Adipose tissue (tissue), 3 donors: ENCODE data around the gene SUB1. TPM values are rescaled to one million over a fixed set of nuclear protein-coding genes. Genes with fewer than 3 reads are reported as not detected.

Experiments used
- H3K27ac ChIP-seq: one replicate; pipeline ENCODE4 v1.5.1; 2013; ENCODE audit warnings: low read depth, low read length
- WGBS, 3 donors: extraction: QIAGEN DNeasy Blood & Tissue Kit; methylation state at CpG; one replicate each; pipeline ENCODE4 v1.1.7; 2013; 5-methylcytosine and 5-hydroxymethylcytosine counted together
- polyA plus RNA-seq, 3 donors: library from polyadenylated mRNA; stranded (reverse); fragments of 200-250 nt; gene quantifications; one replicate each; pipeline ENCODE4 v1.2.3, GENCODE V29; 2013
- donor health status: healthy with polysubstance abuse.
- donor health status: Bipolar disorder and iron deficiency.
- donor health status: healthy.

SUB1 gene
- polyA plus RNA-seq, 3 donors: 68.6 to 237 (median 225) TPM

DNA sequence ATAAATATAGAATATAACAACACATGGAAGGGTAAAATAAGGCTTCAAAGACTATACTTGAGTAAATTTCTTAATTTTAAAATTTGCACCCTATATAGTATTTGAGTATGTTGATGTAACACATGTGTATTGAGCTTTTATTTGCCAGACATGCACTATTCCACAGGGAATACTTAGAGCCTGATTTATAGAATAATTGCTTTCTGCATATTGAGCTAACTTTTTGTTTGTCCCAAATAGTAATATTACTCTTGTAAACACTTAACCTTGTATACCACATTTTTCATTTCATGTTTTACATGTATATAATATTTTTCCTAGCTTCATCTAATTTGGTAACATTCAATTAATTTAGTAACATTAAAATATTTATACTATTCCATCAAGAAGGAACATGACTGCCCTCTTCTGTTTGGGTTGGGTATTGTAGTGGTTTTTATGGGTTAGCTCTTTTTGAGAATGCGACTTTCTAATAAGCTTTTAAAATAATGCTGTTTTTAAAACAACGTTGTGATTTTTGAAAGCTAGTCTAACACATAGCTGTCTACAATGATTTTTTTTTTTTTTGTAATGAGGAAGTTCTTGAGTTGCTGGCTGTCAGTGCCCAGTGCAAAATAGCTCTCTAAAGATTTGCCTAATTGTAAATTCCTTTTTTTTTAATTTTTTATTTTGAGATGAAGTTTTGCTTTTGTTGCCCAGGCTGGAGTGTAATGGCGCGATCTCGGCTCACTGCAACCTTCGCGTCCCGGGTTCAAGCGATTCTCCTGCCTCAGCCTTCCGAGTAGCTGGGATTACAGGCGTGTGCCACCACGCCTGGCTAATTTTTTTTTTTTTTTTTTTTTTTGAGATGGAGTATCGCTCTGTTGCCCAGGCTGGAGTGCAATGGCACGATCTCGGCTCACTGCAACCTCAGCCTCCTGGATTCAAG is 4.8 kb downstream of the SUB1 start:
- 81 to 85% (median 81%) methylated on average over 13 to 15 of the region's 15 CpGs for WGBS, 3 donors
- H3K27ac ChIP-seq: no peak overlapping the region

DNA sequence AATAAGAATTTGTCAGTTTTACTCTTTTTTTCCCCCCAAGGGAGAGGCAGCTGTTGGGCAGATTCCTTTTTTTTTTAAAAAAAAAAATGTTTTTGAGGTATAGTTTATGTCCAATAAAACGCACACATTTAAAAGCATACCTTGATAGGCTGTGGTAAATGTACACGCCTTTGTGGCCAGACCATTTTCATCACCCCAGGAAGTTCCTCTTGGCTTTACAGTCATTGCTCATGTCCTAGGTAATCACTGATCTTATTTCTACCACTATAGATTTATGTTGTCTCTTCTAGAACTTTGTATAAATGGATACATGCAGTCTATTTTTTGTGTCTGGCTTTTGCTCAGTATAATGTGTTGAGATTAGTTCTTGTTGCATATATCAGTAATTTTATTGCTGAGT is 9.8 kb downstream of the SUB1 start:
- WGBS, 3 donors: 58 to 92% (median 59%) methylated on average over 2 of the region's 2 CpGs
- no peak overlapping the region for H3K27ac ChIP-seq

DNA sequence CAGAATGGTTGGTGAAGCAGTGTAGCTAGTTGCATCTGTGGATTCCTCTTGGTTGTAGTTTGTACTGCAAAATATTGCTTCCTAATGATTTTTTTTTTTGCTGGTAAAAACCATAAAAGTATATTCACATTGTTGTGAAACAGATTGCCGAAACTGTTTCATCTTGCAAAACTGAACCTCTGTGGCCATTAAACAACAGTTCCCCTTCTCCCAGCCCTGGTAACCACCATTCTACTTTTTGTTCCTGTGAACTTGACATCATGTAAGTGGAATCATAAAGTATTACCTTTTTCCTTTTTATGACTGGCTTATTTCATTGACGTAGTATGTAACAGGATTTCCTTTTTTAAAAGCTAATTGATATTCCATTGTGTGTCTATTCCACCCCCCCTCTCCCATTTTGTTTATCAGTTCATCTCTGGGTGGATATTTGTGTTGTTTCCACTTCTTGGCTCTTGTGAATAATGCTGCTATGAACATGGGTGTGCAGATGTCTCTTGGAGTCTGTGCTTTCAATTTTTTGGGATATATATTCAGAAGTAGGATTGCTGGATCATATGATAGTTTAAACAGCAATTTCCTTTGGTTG is 11.8 kb downstream of the SUB1 start:
- 17 to 42% (median 26%) methylated on average over 2 of the region's 2 CpGs for WGBS, 3 donors
- H3K27ac ChIP-seq: no peak overlapping the region

DNA sequence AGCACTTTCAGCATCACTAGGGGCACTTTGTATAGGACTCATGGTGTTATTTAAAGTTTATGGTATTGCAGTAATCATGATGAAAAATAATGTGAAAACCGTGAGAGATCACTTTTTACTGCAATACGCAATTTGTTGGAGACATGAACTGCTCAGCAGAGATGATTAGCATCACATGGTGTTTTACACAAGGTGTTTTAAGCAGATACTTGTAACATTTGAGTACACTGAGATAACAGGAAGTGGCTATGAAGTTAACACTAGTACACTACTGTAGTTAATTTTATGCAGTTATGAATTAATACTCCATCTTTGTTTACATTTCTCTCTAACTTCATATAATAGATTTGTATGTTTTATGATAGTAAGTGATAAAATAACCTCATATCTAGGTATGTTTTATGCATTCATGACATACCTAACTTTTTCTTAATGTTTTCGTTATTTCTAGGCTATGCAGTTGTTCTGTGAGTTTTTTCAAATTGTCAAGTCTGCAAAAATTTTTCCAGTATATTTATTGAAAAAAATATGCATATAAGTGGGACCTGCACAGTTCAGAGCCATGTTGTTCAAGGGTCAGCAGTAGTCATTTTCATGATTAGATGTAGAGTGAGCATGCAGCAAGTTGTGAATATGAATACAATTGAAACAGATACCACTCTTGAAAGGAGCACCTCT is 13.0 kb downstream of the SUB1 start:
- 66 to 85% (median 83%) methylated on average over 3 of the region's 3 CpGs for WGBS, 3 donors
- no peak overlapping the region for H3K27ac ChIP-seq

DNA sequence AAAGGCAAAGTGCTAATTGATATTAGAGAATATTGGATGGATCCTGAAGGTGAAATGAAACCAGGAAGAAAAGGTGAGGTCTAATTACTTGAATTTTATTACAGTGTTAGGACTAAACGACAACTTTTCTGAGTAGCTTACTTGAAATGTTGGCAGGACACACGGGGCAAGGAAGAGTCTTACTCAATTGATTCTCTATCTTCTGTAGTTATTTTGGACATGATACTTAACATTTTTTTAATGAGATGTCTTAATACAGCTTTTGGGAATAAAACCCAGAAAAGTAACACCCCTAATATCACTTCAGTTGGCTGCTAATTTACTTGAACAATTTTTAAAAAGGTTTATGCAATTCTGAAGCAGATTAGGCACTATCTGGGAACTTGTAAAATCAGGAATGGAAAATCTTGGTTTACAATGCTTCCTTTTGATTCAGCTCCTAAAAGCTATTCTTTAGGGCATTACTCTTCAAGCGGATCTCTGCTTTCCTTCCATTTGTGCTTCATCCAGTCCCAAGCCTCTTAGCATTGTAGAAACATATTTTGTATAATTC is 13.7 kb downstream of the SUB1 start:
- H3K27ac ChIP-seq: no peak overlapping the region
- WGBS, 3 donors: 61 to 80% (median 69%) methylated on average over 3 of the region's 3 CpGs

DNA sequence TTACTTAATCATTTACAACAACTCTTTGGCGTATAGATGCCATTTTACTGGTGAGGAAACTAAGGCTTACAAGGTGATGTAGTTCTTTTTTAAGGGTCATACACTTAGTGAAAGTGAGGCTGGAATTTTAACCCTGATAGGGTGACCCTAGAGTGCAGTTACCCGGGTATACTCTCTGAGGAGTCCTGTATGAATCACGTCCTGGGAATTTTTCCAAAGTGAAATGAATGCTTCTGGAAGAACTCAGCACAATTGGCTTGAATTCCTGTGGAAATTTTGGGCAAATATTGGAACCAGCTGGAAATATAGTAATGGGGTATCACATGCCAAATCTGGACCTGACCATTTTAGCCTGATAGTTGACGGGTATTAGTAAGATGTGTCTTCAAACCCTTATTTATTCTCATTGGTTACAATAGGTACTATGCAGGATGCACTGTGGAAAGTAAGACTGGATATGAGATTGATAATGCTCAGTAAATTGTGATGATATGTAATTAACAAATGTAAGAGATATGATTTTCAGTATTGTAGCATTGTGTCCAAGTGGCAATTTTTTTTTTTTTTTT is 14.8 kb downstream of the SUB1 start:
- WGBS, 3 donors: 43 to 77% (median 51%) methylated on average over 4 of the region's 4 CpGs
- H3K27ac ChIP-seq: no peak overlapping the region

DNA sequence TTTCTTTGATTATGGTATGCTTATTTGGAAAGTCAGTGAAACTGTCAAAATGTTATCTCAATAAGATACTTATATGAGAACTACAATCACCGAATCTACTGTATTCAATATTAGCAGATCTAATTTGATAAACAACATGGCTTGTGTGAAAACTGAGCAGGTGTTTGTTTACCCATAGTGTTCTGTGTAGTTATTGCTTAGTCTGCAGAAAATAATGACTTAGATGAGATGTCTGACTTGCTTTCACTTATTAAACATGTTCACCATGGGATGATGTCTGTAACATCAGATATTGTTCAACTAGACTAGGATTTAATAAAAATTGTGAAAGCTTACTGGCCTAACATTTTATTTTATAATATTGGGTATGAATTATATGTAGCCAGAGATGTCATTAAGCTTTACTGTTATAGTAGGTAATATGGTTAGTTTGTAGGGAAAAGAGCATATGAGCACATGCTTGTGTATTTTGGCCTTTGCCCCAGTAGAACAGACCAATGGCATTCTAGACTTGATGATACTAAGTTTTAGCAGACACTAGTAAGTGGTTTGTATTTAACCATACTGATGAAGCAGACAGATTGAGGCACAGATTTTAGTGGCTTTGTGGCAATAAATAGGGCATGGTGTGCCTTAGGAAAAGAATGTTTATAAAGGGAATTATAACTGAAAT is 16.4 kb downstream of the SUB1 start:
- WGBS, 3 donors: 64 to 96% (median 94%) methylated on average over 1 of the region's 1 CpG
- no peak overlapping the region for H3K27ac ChIP-seq

DNA sequence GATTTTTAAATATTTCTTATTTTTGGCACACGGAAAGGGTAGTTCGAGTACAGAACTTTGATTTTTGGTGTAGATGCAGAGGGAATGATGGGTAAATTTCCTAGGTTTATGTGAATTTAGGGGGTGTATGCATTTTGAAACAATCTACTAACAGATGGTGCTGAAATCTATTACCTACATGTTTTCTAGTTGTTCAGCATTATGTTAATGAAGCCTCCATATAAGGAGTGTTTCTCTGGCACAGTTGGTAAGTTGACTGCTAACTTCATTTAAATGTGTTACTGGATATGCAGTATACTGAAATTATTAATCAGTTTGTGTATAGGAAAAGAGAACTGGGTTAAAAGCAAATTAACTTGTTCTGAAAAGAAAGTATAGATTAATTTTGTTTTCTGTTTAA is 17.5 kb downstream of the SUB1 start:
- 92 to 98% (median 97%) methylated on average over 2 of the region's 2 CpGs for WGBS, 3 donors
- H3K27ac ChIP-seq: no peak overlapping the region

DNA sequence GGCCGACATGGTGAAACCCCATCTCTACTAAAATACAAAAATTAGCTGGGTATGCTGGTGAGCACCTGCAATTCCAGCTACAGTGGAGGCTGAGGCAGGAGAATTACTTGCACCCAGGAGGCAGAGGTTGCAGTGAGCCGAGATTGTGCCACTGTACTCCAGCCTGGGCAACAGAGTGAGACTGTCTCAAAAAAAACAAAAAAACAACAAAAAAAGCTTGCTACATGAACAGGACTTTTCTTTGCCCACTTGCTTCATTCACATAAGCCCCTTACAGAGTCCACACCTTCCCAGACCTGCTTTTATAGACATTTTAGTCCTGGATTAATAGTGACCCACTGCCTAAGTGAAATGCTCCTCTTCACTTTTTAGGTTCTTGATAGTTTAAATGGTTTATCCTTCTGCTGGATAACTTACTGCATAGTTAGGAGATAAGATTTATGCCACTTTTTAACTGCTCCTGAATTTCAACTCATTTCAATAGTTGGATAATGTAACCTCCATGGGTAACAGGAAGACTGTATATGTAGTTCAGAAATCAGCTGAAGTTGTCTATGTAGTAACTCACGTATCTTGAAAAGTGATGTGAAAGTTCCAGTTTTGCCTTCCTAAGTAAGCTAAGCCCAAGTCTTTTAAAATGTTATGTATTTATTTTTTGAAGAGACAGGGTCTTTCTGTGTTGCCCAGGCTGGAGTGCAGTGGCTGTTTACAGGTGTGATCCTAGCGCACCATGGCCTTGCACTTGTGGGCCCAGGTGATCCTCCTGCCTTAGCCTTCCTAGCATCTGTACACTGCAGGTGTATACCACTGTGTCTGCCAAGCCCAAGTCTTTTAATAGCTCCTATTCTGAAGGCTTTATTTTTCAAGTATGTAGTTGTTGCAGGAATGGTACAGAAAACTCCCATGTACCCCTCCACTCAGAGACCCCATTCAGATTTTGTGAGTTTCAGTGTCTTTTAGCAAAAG is 19.7 kb downstream of the SUB1 start:
- WGBS, 3 donors: 85 to 97% (median 93%) methylated on average over 4 of the region's 4 CpGs
- no peak overlapping the region for H3K27ac ChIP-seq

DNA sequence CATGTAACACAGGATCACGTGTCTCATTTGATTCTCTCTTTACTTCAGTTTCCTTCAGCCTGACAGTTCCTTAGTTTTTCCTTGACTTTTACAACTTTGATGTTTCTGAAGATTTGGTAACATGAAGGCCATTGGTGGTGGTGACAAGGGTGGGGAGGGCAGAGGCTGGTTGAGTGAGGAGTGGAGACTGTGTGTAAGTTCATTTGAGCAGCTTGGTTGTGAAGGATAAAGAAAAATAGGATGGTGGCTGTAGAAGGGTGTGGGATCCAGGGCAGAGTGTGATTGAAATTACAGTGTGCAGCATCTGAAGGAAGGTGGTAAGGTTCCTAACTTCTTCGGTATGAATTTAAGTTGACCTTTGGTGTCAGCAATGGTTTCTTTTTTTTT is 20.4 kb downstream of the SUB1 start:
- no peak overlapping the region for H3K27ac ChIP-seq
- WGBS, 3 donors: 83 to 97% (median 92%) methylated on average over 2 of the region's 2 CpGs

DNA sequence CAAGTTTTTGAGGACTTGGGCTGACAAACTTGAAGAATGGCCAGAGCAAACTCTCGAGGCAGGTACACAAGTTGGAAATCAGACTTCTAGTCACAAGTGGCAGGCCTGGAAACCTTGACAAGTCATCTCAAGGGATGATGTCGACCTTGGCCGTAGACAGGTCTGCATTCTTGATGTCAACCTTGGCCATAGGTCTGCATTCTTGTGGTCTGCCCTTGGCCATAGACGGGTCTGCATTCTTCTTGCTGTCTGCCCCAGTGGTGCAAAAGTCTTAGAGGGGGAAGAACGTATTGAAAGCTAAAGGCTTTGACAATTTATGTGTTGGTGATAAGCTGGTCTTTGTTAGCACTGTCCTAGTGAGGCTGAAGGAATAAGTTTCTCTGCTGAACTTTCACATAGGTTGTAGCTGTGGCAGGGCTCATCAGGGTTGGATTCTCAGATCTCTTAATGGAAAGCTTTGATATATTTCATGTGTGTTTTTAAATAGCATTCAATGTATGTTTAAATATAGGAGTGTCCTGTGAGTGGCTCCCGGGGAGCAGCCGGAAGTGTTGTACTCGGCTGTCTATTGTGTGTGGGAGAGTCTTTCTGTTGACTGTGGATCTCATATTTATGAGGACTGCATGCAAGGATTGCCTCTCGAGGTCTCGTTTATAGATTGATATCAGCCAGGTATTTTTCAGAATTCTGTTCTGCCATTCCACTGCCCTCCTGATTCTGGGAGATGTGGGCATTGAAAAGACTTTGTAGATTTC is 27.0 kb downstream of the SUB1 start:
- no peak overlapping the region for H3K27ac ChIP-seq

DNA sequence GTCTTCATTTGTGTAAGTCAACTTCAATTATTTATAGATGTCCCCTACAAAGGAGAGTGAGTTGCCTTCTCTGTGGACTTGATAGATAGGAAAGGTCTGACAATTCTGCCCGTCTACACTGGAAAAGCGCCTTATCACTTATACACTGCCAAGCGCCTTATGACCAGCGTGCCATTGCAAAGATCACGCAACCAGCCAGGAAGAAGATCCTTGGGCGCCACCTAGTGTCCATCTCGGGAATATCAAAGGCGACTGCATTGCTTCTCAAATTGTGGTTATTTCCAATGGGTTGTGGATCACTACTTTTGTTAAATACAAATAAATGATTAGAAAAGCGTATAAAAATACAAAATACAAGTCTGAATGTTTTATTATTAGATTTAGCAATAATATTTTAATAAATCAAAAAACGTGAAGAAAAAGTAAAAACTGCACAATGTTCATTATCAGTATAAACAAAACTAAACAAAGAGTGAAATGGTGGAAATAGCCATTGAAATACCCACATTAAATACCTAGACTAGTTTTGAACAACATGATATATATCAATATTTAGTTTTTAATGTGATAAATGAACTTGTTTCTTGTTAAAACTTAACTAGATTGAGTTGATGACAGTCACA is 27.8 kb downstream of the SUB1 start:
- no peak overlapping the region for H3K27ac ChIP-seq
- WGBS, 3 donors: 5 to 7% (median 6%) methylated on average over 10 of the region's 10 CpGs

More for the DNA sequence above, 27.0 kb downstream of the SUB1 start:
- 50 to 73% (median 67%) methylated on average over 10 of the region's 10 CpGs for whole genome bisulfite sequencing, 3 donors

DNA sequence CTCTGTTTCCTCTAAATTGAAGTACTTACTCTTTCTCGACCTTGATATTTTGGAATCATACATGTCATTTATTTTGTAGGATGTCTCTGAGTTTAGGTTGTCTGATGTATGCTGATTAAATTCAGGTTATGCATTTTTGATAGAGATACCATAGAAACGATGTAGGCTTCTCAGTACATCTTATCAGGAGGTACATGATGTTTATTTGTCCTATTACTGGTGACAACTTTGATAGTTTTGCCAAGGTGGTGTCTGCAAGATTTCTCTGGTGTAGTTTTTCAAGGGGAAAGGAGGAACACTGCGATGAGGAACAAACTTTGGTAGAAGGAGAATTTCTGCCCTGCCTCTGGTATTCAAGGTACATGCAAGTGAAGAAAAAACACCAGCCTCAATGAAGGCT is 29.9 kb downstream of the SUB1 start:
- no peak overlapping the region for H3K27ac ChIP-seq
- WGBS, 3 donors: 59 to 71% (median 62%) methylated on average over 3 of the region's 3 CpGs

DNA sequence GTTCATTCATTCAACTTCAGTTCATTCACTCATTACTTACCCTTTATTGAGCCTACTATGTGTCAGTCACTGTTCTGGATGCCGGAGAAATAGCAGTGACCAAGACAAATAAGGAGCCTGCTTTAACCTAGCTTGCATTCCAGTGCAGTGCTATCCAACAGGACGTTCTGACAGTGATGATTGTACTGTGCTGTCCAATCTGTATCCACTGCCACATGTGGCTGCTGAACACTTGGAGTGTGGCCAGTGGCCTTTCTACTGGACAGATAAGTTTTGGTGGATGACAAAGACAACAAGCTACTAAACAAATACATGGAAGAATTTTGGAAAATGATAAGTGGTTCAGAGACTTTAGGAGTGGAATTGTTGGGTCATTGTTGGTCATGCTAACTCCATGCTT is 33.6 kb downstream of the SUB1 start:
- H3K27ac ChIP-seq: no peak overlapping the region
- WGBS, 3 donors: 51 to 77% (median 70%) methylated on average over 2 of the region's 2 CpGs

DNA sequence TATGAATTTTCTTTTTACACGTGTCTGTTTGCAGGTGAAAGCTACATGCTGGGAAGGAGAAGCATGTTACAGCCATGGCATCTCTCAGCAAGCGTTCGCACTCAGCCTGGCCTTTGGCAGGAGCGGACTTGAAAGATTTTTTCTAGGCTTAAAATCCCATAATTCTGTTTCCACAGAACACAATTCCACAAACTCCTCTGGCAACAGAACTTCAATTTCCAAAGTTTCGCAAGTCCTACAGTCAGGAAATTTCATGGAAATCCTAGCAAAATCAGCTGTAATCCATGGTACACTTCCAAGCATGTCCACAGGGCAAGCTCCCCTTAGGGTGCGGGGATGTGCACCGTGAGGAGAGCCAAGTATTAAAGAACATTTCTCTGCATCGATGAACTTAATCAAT is 35.9 kb downstream of the SUB1 start:
- H3K27ac ChIP-seq: no peak overlapping the region
- WGBS, 3 donors: 52 to 70% (median 70%) methylated on average over 8 of the region's 8 CpGs

DNA sequence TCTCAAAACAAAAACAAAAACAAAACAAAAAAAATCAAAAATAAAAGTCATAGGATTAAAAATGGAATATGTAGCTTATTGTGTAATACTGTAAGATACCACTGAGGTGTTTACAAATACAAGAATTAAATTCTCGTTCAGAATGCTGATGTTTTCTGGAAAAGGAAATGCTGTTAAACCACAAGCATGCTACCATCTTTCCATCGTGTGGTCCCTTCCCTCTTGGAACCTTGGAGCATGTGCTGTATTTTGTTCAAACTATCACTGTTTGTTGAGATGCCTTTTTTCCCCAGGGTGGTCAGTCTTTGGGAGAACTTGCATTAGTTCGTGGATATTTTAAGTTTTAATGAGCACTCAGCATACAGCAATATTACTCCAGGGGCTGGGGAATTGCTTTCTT is 39.7 kb downstream of the SUB1 start:
- 39 to 64% (median 53%) methylated on average over 3 of the region's 3 CpGs for WGBS, 3 donors
- H3K27ac ChIP-seq: no peak overlapping the region
